GM23248 (cell line): ENCODE results near the gene PID1.

Experiments used
- EZH2 ChIP-seq: fragments of 200-600 bp; sonication (generic); IDR thresholded peaks from 2 replicates; pipeline ENCODE4 v1.6.1; 2018; ENCODE audit warnings: antibody characterized with exemption, mild to moderate bottlenecking; ENCODE audit not compliant: insufficient read depth, poor library complexity, severe bottlenecking
- EZH2phosphoT487 ChIP-seq: fragments of 200-600 bp; sonication (generic); IDR thresholded peaks from 2 replicates; pipeline ENCODE4 v1.6.1; 2018; ENCODE audit warnings: antibody characterized with exemption, moderate library complexity, mild to moderate bottlenecking, low read depth; ENCODE audit not compliant: insufficient read depth

DNA sequence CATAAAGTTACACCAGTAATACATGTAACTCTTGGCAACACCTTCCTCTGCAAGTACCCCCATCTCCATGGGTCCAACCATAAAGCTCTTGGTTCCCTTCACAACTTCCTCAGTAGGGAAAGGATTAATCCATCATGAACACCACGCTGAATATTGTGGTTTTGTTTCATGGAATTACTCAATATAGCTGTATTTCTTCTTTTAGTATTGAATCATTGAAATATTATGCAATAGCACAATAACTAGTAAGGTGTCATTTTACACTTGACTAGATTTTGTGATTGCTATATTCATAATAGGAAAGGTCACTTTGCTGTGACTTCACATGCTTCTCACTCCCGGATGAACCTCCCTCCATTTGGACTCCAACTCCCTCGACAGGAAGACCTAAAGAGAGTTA is 29.7 kb upstream of the PID1 start:
- no peak for TF ChIP-seq EZH2
- TF ChIP-seq EZH2phosphoT487 = no peak
